Measurements from ENCODE around the gene PCDH1.
A peak's percentile ranks its signal among the peaks of the same experiment; 100 is the strongest.

Gene PCDH1

GRCh38 chr5:141852448-141852847 is 25.8 kb downstream of the PCDH1 start:
- no peak for DNase-seq

DNA sequence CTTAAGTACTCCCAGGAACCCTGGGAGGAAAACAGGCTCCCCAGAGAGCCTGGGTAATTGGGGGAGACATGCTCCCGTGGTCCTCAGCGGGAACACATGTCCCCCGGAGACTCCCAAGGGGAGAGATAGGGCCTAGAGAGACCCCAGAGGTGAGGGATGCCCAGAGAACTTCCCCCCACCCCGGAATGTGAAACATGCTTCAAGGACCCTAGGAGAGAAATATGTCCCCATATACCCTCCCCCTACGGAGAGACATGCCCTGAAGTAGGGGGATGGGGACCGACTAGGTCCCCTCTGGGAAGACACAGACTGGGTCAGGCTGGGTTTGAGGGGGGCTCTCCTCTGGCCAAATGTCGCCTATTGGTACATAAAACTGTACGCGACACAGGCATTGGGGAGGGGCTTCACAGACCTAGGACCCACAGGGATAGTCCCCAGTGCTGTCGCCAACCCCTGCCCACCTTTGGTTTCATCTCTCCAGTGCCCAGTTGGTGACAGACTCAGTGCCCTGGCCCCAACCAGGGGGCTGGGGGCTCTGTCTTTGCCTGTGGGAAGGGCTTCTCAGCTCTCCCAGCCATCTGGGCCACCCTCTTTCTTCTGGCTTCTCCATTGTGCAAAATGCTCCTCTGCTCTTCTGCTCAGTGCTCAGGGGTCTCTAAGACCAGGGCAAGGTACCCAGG is 26.9 kb downstream of the PCDH1 start:
- DNase-seq, result no peak

- DNase-seq, result no peak
These were observed 27.4 kb downstream of the PCDH1 start for GRCh38 chr5:141850786-141851185.

DNA sequence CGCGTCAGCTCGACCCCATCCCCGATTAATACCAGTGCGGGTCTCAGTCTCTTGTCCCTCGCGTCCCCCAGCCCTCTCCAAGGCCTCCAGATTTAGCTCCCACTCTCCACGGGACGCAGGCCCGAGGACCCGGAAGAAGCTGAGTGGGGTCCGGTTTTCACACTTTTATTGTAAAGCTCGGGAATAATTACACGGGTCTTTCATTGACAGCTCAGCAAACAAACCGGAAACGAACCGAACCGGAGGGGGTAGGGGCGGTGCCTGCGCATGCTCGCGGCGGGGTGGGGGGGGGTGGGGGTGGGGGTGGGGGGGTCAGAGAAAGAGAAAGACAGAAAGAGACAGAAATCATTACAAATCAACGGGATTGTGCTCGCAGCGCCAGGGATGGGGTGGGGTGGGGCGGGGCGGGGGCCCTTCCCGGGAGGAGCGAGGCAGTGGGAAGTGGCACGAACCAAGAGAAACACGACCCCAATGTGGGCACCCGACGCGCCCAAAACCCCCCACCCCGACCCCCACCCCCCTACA is 27.9 kb downstream of the PCDH1 start:
- DNase-seq, result no peak

- peak; percentile 48 for DNase-seq
These were observed 28.6 kb downstream of the PCDH1 start for GRCh38 chr5:141849415-141850243.

DNA sequence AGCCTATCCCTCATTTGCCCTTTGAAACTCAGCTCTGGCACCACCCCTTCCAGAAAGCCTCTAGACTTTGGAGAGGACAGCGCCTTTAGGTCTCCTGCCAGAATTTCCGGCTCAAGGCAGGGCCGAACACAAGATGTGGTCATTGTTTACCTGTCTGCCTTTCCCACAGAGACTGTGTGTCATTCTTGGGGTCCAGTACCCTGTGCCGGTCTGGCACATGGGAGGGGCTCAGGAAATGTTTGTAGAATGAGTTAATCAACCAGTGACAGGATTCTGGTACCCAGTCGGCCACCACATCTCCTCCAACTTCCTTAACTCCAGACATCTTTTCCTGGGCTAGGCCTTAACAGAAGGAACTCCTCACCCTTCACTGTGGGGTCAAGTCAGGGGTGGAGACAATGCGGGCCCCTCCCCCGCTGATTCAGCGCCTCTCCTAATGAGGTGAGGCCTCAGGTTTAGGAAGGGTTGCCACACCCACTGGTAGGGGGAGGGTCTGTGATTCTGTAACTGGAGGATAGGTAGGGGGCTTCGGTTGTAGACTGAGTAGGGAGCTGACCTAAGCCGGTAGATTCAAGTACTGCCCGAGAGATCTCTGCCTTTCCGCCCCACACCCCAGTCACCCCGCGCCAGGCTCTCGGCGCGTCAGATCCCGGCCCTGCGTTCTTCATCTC is 29.3 kb downstream of the PCDH1 start:
- DNase-seq, result no peak

- no peak for DNase-seq
These were observed 32.2 kb downstream of the PCDH1 start for GRCh38 chr5:141846031-141846430.

DNA sequence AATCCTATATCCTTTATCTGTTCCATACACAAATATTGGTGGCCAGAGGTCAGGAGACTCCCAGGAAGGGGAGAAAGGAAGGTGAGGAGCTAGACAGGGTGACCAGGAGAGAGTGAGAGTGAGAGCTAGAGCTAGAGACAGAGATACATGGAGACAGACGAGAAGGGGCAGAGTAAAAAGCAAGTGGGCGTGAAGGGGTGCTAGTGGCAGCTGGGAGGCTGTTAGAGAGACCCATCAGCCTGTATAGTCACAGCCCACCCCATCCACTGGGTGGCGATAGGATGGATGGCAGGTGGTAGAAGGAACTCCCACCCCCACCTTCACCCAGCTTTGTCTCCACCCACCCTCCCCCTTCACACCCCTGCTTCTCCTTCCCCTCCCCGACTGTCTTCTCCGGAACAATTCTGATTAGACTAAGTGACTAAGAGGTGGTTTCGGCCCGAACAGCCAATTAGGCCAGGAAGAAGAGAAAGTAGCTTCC is 32.8 kb downstream of the PCDH1 start:
- no peak for DNase-seq

GRCh38 chr5:141844414-141845097 is 33.7 kb downstream of the PCDH1 start:
- no peak for DNase-seq

DNA sequence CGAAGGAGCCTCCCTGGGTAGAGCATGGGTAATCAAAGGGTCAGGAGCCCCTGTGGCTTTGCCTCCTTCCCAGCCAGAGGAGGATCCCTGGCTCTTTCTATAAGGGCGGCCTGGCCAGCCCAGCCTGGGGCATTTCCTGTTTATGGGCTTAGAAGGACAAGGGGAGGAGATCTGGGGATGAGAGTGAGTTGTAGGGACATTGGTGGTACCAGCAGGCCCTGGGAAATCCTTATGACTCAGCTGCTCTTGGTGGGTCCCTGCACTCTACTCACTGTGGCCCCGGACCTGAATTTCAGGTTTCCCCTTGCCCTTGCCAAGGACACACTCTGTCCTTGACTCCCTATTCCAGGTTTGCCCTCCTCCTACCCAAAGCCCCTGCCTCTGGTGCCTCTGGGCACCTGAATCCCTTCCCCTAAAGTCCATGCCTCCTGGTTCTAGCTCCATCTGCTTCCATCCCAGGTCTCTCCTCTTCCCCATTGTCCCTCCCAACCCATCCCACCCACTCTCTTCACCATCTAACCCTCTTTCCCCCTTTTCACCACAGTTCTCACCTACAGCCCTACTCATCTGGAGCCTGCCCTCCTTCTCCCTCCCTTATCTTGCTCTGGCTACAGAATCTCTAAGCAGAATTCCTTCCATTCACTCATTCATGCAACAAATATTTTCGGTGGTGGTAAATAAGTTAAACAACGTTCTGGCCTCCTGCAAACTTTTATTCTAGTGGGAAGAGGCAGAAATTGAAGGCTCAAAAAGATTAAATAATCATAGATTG is 34.9 kb downstream of the PCDH1 start:
- DNase-seq, result no peak

GRCh38 chr5:141841378-141842180 is 36.6 kb downstream of the PCDH1 start:
- DNase-seq, result no peak

- no peak for DNase-seq
These were observed 37.3 kb downstream of the PCDH1 start for GRCh38 chr5:141840826-141841360.

- no peak for DNase-seq
These were observed 37.9 kb downstream of the PCDH1 start for GRCh38 chr5:141840280-141840812.

GRCh38 chr5:141839015-141839513 is 39.1 kb downstream of the PCDH1 start:
- no peak for DNase-seq

DNA sequence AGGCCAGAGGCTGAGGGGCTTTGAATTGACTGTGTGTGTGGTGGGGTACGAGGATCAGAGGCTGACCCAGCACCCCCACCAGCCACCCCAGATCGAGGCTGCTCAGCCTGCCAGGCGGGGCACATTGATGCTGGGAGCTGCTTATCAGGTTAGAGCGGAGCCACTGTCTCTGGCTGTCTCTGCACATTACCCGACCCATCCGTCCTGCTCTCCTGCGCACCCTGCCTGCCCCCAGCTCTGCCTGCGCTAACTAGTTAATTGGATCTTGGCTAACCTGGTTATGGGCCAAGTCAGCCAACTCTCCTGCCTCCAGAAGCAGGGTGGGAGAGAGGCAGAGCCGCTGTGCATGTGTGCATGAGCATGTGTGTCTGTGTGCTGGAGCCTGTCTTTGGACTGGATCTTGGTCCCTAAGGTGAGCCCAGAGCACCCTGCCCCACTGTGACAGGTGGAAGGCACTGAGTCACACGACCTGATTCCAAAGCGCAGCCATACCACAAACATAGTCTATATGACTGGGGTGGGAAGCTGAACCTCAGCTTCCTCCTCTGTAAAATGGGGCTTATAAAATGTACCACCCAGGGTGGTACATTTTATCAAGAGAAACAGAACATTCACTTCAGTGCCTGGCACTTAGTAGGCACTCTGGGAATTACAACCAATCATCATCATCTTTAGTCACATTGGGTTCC is 39.7 kb downstream of the PCDH1 start:
- DNase-seq, result no peak

GRCh38 chr5:141835928-141836670 is 42.1 kb downstream of the PCDH1 start:
- DNase-seq, result no peak

GRCh38 chr5:141834331-141834730 is 43.9 kb downstream of the PCDH1 start:
- no peak for DNase-seq

DNA sequence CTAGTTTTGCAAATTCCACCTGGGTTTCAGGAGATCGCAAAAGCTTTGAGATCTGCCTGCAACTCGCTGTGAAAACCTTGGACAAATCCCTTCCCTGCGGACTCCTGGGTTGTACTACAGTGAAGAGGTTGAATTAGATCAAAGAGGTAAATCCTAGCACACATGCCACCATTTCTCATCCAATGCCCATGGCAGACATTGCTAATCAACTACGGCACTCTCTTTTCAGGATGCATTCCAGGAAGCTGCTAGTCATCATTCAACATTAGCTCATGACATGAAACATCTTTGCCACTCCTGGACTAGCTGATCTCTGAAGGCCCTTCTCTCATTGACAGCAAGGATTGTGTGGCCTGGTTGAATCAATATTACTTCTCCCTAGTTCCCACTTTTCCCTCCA is 46.1 kb downstream of the PCDH1 start:
- DNase-seq, result no peak

DNA sequence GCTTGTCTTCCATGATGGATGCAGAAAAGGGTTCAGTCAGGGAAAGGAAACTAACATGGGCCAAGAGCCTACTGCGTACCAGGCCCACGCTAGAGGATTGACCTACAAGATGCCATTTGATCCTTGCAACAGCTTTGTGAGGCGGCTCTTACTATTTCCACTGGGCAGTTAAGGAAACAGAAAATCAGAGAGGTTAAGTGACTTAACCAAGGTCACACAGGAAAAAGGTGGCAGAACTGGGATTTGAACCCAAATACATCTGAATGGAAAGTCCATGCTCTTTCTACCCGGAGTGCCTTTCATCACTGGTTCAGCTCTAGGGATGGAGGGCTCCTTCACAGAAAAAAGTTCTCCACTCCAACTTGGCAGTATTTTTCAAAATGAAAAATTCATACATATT is 50.0 kb downstream of the PCDH1 start:
- no peak for DNase-seq
